Middle frontal gyrus (tissue), 1 donor: Measurements from ENCODE around the gene ZC3H12D.
"Not testable (repeated sequence)": the region's sequence is repeated elsewhere in the genome, so short reads cannot be mapped to it uniquely, and the experiment has no call there.

ENCODE experiments used
- DNase-seq: peaks from one replicate; pipeline ENCODE4 v3.0.0-alpha.2; 2015; ENCODE audit warnings: low spot score; ENCODE audit errors: extremely low spot score

The ZC3H12D gene

GRCh38 chr6:149484733-149485700 lies at the start of gene ZC3H12D:
Gene ZC3H12D, minus strand, starts transcription at chr6:149485014. Its CDS starts 10,471 bp downstream, at chr6:149474543.
- no peak for DNase-seq

- no peak for DNase-seq
Observed at GRCh38 chr6:149529650-149530049, 44.8 kb upstream of the ZC3H12D start.

GRCh38 chr6:149515494-149515893 lies 30.7 kb upstream of the ZC3H12D start:
- no peak for DNase-seq

GRCh38 chr6:149513915-149514314 lies 29.1 kb upstream of the ZC3H12D start:
- DNase-seq: no peak

- DNase-seq: no peak
Observed at GRCh38 chr6:149510793-149511512, 26.1 kb upstream of the ZC3H12D start.

DNA sequence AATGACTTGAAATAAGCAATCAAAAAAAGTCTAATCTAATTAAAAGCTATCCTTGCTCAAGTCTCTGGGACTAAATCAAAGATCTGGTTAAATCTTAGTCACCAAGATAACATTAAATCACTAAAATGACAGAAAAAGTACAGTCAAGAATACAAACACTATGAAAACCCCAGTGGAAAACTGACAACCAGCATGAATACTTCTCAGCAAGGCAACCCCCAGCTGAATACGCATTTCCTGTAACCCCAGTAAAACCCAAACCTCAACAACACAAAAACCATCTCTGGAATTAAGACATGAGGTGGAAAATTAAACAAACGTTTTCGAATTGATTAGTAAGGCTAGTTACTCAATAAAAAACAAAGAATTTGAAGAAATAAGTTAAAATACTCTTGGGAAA lies 23.7 kb upstream of the ZC3H12D start:
- DNase-seq: no peak

- no peak for DNase-seq
Observed at GRCh38 chr6:149503872-149504271, 19.1 kb upstream of the ZC3H12D start.

- no peak for DNase-seq
Observed at GRCh38 chr6:149503276-149503675, 18.5 kb upstream of the ZC3H12D start.

DNA sequence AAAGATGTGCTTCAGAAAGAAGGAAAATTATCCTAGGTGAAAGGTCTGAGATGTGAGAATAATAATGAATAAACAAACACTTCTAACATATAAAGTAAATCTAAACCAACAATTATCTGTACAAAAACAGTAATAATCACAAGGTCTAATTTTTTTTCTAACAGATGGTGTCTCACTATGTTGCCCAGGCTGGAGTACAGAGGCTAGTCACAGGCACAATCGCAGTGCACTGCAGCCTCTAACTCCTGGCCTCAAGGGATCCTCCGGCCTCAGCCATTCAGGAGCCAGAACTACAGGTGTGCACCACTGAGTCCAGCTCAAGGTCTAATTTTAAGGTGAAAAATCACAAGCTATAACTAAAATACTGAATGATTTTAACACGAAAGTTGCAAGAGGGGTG lies 17.0 kb upstream of the ZC3H12D start:
- DNase-seq: no peak

- no peak for DNase-seq
Observed at GRCh38 chr6:149501201-149501600, 16.4 kb upstream of the ZC3H12D start.

GRCh38 chr6:149500096-149500495 lies 15.3 kb upstream of the ZC3H12D start:
- DNase-seq: no peak

- DNase-seq: no peak
Observed at GRCh38 chr6:149499066-149499465, 14.3 kb upstream of the ZC3H12D start.

DNA sequence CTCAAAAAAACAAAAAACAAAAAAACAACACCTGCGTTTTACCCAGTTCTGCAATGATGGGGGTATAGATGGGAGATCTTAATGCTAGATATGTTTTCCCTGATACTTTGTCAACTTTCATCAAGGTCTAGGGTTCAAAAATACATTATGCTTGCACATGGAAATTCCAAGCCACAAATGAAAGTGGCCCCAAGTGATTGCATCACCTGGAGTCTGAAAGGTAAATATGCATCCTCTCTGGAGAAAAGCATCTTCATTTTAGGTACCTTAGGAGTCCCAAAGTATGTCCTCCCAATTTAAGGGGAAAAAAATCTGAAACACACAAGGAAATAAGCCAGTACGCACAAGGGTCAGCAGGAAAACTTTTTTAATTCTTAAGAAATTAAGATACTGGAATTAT lies 12.6 kb upstream of the ZC3H12D start:
- no peak for DNase-seq

- not testable (repeated sequence) for DNase-seq
Observed at GRCh38 chr6:149496597-149496996, 11.8 kb upstream of the ZC3H12D start.

- not testable (repeated sequence) for DNase-seq
Observed at GRCh38 chr6:149495349-149496016, 10.7 kb upstream of the ZC3H12D start.

DNA sequence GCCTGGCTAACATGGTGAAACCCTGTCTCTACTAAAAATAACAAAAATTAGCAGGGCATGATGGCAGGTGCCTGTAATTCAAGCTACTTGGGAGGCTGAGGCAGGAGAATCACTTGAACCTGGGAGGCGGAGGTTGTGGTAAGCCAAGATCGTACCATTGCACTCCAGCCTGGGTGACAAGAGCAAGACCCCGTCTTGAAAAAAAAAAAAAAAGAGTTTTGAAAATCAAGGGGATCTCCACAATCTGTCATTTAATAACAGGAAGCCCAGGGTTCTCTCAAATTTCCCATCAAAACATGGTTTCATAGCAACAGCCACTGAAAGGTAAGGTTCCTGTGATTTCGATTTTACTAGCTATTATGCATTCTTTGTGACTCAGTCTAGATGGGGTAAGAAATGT lies 10.0 kb upstream of the ZC3H12D start:
- not testable (repeated sequence) for DNase-seq

- DNase-seq: no peak
Observed at GRCh38 chr6:149493761-149494320, 9.0 kb upstream of the ZC3H12D start.

DNA sequence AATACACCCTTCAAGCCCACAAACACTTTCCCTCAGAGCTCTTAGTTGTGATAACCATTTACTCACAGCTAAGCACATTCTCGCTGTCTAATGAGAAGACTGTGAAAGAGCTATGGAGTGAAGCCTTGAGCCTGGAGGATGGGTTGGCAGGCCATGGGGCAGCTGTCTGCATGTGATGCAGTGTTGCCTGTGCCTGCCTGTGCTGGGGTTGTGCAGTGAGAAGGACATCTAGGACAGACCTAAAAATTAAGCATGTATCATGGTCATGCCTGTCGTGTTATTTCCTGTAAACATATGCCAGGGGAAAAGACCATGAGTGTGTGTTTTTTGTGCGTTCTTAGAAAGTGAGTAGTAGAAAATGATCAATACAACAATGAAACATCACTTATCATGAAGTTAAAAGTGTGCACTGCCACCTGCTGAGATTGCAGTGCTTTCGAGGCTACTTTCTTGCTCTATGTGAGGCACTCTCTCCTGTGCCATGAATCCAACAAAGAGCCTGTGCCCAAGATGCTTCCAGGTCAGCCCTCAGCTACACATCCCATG lies 8.1 kb upstream of the ZC3H12D start:
- no peak for DNase-seq

- DNase-seq: no peak
Observed at GRCh38 chr6:149489967-149490366, 5.2 kb upstream of the ZC3H12D start.

DNA sequence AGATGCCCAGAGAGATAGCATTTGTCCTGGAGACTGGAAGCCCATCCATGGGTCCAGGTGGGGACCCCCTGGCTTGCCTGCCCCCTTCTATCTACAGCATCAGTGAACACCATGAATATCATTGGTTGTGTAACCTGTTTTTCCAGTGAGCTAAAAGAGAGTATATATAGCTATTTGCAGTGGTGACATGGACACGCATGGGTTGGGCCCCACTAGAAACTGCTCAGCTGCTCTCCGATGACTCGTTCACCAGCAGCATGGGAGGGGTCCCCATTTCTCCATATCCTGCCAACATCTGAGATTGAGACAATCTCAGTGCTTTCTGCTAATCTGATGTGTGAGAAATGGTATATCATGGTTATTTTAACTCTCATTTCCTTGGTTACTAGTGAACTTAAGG lies 4.0 kb upstream of the ZC3H12D start:
- DNase-seq: no peak

- no peak for DNase-seq
Observed at GRCh38 chr6:149487316-149487715, 2.5 kb upstream of the ZC3H12D start.
